ENCODE measurements around the gene ABLIM2.

The ABLIM2 gene

DNA sequence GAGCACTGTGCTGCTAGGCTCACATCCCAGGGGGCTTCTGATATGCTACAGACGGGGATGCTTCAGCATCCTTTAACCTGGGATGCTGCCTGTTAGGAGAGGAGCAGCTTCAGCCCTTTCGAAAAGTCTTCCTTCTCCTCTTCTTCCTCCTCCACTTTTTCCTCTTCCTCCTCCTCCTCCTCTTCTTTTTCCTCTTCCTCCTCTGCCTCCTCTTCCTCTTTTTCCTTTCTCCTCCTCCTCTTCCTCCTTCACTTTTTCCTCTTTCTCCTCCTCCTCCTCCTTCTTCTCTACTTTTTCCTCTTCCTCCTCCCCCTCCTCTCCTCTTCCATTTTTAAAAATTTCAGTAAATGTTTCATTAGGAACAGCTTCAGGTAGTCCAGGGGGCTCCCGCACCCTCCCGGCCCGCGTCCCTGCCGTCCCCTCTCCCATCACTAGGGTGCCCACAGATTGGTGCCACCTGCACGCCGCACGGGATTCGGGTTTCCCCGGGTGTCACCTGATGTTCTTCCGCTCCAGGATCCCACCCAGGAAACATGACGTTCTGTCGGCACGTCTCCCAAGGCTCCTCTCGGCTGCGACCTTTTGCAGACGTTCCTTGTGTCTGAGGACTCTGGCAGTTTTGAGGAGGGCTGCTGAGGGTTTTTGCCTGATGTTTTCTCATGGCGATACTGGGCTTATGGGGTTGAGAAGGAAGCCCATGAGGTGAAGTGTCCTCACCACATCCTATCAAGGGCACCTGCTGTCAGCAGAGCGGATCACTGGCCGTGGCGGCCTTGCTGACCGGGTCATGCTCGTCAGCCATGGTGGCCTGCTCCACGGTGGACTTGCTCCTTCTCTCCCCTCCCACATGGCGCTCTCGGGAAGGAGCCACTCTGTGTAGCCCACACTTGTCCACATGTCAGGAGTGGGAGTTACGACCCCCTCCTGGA, 135.6 kb downstream of the ABLIM2 start:
- DNase-seq (ENCODE audit: low spot score), result no peak

DNA sequence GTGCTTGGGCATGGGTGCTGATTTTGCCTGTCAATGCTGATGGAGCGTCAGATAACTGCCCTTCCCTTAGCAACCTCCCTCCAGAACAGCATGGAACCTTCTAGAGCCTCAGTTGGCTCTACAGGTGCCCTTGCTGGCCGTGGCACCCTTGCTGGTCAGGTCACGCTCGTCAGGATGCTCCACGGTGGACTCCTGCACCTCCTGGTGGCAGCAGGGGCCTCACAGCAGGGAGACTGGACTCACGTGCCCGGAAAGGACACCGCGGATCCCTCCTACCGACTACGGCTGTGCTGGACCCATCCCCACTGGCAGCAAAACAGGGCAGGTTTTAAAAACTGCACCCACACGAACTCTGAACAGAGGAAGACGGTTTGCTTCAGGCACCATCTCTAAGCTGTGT, 136.8 kb downstream of the ABLIM2 start:
- DNase-seq (ENCODE audit: low spot score), result no peak

DNA sequence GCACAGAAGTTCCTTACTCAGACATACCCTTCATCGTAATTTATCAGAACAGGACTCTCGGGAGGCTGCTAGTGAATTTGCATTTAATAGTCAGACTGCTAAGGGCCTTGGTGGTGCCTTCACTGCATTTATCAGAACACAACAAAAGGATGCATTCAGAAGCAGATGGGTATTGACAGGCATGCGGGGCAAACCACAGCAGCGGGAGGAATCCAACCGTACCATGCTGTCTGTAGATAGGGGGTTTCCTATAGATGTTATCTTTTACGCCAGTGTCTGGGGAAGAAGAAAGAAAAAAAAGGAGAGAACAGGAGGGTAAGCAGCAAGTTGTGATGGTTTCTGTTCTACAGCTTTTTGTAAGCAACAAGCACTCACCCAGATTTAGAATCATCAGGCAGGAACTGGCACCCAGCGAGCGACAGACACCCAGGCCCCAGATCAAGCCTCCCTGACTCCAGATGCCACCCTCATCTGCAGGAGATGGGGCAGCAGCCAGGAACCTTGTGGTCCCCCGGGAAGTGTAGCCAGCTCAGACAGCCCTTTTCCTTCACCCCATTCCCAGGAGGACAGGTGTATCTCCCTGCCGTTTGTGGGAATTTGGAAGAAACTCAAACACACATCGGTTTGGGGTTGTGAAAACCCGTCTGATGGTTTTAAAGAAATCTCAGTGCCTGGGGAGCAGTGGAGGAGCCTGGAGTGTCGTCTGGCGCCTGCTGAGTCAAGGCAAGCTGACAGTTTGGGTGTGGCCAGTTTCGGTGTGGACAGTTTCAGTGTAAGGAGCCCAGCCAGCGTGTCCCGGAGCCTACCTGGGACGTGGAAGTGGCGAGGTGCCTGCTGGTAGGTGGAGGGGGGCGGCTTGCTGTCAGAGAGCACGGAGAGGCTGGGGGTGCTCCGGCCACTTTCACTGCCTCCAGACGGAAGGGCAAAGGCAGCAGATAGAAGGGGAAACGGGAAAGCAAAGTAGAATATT, 138.9 kb downstream of the ABLIM2 start:
- DNase-seq (ENCODE audit: low spot score), result peak; percentile 67

DNA sequence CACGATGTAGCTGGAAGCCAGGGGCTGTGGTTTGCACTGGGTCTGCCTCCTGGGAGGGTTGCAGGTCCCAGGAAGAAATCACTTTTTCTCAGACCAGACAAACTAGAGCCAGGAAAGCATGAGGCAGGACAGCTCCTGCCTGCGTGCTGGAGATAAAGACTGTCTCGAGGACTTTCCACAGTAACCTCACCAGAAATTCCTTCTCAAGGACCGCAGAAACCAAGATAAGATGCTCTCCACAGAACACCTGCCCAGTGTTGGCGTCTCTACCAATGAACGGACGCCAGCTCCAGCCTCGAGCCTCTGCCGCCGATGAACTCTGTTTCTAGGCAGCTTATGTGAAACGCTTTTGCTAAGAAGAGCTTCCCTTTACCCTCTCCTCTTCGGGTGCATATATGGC, 142.1 kb downstream of the ABLIM2 start:
- DNase-seq (ENCODE audit: low spot score), result no peak

DNA sequence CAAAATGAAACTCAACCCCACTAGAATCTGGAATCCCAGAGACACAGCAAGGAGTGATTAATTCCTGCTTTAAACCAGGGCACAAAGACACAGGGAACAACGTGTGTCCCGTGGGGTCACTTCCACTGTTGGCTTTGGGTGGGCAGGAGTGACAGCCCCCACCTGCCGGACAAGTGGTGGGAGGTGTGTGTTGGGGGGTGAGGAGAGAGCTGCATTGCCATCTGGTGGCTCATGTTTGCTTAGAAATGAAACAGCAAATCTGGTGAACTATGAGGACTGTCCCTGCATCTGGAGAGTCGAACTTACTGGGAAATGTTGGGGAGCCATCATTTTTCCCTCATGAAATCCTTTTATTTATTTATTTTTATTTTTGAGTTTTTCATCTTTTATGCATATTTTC, 143.1 kb downstream of the ABLIM2 start:
- no peak for DNase-seq (ENCODE audit: low spot score)

DNA sequence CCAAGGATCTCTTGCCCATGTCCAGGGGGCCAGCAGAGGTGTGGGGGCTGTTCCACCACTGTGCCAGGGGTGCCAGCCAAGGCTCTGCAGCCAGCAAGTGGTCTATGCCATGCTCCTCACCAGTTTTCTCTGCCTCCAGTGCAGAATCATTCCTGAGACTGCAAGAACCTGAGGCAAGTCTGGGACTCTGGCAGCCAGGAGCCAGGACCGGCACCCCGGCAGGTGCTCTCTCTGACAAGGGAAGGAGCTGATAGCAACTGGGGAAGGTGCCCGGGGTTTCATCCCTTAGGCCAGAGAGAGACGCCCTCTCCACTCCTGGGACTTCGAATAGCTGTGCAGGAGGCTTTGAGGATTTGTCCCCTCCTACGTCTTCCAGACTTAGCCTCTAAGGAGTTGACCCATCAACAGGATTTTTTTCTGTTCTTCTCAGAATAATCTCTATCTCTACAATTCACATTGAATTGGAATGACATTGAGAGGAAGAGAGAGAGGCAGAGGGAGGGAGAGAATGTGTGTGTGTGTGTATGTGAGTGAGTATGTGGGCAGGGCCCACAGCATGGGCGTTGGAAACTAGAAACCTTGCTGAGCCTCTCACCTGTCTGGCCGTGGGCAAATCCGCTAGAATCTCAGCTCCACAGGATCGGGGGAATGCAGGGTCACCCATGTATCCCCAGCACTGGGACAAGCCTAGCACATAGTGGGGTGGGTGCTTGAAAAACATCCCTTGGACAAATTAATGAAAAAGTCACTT, 144.5 kb downstream of the ABLIM2 start:
- no peak for DNase-seq (ENCODE audit: low spot score)

DNA sequence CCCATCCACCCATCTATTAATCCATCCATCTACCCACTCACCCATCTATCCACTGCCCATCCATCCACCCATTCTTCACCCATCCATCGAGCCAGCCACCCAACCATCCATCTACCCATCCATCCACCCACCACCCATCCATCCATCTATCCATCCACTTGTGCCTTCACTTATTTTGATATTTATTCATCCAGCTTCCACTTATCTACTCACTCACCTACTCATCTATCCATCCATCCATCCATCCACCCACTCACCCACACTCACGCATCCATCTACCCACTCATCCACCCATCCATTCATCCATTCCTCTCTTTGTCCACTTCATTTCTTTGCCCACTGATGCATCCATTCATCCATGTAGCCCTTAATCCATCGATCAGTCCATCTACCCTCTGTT, 146.1 kb downstream of the ABLIM2 start:
- DNase-seq (ENCODE audit: low spot score), result no peak

DNA sequence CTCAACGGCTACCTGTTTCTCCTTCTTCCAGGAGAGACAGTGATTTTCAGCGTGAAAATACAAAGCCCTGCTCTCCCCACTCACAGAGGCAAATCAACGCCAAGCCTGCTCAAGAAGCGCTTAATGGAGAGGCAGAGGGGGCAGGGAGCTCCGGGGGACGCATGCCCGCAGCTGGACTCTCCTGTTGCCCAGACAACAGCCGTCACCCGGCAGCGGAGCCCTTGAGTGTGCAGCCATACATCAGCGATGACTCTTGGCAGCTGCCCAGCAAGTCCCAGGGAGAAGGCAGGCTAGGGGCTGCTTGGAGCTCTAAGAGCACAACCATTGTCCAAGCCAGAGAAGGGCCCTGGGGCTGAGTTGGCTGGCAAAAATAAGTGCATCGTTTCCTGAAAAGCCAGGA, 148.0 kb downstream of the ABLIM2 start:
- peak; percentile 77 for DNase-seq (ENCODE audit: low spot score)

DNA sequence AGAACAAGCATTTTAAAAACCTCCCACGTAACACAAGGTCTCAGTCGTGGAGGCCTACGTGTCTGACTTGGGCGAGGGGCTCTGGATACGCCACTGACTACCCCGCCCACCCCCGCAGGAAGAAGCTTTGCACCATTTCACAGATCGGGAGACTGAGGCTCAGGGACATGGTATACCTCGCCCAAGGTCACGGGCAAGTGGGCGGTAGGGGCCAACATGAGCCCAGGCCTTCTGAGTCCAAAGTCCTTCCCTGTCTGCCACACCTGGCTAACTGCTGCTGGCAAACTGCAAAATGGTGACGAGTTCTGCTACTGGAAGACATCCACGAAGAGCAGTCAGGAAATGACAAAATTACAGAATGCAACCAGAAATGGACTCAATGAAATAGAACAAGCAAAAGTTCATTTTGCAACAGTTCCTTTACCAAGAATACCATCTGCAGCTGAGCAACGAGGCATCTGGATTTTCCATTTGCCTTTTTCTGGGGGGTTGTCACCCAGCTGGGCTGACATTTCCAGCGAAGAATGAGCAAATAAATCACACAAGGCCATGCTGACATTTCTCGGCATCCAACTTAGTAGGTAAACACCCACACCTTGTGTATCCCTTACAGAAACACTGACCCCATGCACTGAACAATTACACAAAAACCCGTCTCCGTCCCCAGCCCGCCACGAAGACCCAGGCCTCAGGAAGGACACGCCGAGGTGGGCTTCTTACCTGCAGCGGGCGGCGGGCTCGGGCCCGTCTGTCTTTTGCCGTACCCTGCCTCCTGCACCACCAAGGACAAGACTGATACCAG, 148.7 kb downstream of the ABLIM2 start:
- DNase-seq (ENCODE audit: low spot score), result no peak

DNA sequence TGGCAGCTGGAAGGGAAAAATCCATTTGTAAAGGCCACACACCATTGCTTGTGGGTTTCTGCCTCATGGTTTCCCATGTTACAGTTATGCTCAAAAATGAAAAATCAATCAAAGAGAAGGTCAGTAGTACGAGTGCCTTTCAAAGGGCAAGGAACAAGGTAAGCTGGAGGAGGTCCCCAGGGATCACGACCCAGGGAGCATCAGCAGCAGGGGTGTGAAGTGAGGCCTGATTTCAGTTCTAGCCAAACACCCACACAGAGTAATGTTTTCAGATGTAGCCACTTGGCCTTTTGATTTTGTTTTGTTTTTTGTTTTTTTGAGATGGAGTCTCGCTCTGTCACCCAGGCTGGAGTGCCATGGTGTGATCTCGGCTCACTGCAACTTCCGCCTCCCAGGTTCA, 149.5 kb downstream of the ABLIM2 start:
- no peak for DNase-seq (ENCODE audit: low spot score)

DNA sequence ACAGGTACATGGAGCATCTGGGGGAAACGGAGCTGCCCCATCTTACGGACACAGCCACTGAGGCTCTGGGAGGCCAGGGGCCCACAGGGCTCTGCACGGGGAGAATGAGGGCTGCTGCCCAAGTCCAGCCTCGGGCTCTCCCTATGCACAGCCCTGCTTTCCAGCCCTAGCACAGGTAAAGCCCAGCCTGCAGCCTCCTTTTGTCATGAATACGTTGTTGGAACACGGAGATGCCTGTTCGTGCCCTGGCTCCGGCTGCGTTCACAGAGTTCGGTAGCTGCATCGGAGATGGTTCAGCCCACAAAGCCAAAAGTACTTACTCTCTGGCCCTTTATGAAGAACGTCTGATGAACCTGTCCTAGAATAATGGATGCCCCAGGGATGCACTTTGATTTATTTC, 150.2 kb downstream of the ABLIM2 start:
- DNase-seq (ENCODE audit: low spot score), result no peak

DNA sequence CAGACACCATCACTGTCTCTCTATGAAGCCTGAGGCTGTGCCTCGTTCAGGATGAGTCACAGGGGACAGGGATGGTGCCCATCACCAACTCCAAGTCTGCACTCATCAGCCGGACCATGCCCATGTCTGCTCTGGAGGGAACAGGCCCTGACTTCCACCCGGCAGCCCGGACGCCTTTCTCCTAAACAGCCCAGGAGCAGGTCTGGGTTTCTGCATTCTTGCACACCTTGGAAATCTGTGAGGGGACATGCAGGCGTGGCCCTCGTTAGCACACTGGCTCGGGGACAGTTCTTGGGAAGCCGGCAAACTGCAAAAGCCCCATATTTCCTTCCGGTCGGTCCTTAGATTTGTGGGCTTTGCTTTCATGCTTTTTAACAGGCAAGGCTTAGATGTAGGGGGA, 151.0 kb downstream of the ABLIM2 start:
- no peak for DNase-seq (ENCODE audit: low spot score)

DNA sequence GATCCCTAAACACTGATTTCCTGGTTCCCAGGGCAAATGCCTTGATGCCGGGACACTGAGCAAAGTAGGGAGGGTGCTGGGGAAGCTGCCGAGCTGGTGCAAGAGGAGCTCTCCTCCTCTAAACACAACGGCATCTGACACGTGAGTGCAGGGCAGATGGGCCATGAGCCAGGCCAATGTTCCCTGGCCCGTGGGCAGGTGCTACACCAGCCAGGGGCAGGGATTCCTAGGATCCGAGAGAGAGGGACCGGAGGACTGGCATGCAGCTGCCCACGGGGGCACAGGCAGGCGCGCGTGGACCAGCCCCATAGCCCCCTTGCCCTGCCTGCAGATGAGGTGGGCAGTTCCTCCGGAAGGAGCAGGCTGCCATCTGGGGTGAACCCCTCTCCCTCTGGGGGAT, 152.1 kb downstream of the ABLIM2 start:
- DNase-seq (ENCODE audit: low spot score), result no peak

DNA sequence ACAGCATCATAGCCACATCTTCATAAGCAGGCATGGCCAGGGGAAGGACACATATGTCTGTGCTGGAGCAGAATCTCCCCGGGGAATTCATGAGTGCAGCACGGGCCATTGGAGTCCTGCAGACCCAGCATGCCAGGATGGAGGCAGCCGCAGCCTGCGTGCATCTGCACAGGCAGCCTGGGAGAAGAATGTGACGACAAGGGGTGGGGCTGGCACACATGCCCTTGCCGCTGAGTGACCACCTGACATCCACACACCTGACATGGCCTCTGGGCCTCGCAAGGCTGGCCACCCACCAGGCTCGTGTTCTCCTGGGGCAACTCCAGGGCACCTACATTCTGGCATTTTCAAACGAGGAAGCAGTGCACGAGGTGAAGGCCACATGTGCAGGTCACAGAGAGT, 152.8 kb downstream of the ABLIM2 start:
- DNase-seq (ENCODE audit: low spot score), result no peak

DNA sequence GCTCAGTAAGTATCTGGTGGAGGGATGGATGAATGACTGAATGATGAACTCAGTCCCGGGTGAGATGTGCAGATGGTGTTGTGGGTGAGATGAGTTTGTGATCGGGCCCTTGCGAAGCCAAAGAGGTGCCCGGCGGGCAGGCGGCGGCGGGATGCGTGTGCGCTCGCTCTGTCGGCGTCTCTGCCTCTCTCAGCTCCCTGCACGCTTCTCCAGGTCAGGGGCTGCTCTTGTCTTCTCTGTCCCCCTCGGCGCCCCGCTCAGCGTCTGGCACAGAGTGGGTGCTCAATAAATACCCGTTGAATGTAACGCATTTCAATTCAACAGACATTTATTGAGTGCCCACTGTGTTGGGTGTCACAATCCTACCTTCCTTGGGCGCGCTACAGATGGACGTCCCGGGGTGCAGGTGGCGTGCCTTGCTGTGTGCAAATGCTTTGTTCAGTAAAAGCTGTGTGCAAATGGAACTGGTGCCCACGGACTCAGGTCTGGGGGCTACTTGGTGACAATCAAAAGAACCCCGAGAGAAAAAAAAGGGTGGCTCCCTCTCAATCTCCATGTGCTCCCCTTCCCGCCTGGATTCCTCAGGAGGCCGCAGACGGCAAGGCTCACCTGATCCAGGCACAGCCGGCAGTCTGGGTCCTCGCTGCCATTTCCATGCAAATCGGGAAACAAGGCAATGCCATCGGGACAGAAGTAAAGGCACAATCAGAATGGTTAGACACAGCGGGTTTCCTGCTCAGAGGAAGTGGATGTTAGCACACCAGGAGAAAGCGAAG, 153.4 kb downstream of the ABLIM2 start:
- no peak for DNase-seq (ENCODE audit: low spot score)

DNA sequence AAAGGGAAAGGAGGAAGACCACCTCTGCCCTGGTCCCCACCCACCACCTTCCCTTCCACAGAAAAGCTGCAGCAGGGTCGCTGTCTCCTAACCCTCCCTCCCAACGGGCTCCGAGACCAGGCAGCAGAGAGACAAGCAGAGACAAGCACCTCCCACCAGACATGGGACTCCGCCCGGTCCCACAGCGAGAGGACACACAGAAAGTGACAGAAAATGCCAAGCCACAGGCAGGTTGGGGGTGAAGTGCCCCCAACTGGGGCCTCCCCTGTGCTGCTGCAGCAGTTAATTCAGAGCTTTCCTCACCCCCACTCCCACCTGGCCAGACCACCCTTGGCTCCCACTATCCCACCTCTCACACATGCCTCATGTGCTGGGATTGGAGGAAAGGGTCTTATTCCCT, 154.5 kb downstream of the ABLIM2 start:
- DNase-seq (ENCODE audit: low spot score), result no peak

DNA sequence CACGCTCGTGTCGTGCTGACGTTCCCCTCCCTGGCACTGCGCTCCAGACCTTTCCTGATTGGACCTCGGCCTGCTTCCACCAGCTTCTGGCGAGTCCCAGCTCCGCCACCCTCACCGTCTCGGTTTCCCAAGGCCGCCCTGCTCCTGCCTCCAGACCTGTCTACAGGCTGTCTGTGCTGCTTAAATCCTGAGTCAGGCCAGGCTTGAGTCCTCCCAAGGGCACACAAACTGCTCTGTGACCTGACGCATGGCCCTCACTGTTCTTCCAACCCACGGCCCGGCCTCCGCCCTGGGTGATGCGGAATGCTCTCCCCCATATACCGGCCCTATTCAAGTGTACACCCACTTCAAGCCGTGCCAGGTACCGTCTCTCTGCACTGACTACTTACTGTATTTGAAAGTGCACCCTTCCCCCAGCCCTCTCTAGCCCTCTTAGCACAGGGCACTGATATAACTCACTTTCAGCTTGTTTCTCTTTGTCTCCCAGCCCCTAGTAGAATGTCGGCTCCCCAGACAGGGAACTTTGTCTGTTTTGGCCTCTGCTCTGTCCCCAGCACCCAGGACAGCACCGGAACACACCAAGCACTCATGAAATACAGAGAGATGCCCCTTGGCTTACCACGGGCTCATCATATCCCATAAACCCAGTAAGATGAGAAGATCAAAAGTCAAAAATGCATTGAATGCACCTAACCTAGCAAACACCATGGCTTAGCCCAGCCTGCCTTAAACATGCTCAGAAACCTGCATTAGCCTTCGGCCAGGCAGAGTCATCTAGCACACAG, 155.9 kb downstream of the ABLIM2 start:
- DNase-seq (ENCODE audit: low spot score), result no peak

DNA sequence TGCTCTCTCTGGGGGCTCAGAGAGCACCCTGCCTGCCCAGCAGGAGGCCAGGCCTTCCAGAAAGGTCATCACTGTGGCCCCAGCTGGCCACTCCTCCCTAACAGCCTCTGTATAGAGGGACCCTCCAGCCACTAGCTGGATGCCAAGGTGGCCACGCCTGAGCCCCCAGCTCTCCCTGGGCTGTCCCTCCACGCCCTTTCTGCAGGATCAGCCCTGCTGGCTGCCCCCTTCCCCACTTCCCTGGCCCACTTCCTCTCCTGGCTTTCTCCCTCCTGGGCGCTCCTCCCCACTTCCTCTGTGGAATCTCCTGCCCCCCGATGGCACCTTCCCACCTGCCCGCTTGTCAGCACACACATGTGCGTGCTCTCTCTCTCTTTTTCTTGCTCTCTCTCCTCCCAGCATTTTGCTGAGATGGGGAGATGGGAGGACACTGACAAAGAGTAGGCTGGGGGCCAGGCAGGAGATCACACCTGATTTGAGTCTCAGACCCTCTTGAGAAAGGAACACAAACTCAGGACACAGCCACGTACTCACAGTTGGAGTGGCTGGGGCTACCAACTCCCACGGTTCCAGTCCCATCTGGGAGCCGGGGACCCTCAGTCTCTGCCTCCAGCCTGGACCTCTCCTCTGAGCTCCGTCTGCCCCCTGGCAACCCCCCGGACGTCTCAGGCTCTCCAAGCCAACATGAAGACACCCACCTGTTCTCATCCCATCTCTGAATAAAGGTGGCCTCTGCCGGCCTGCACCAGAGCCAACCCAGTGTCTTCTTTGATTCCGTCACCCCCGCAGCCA, 156.9 kb downstream of the ABLIM2 start:
- DNase-seq (ENCODE audit: low spot score), result no peak

Data from putamen (tissue), 1 donor.